CD14-positive monocyte (primary cell): ENCODE data around the gene SPIRE1. TPM values are rescaled to one million over a fixed set of nuclear protein-coding genes. Genes with fewer than 3 reads are reported as not detected.

Experiments used
- DNase-seq, 3 donors: peaks; one replicate each; pipeline ENCODE4 v3.0.0-alpha.2; 2011 to 2022
- H2AFZ ChIP-seq: 2 replicates; pipeline ENCODE4 v1.6.0; 2012; ENCODE audit warnings: mild to moderate bottlenecking, low read depth, low read length, inconsistent platforms; ENCODE audit not compliant: insufficient read depth, poor library complexity, severe bottlenecking
- H3K27ac ChIP-seq, 2 donors: 1 replicate in 1 of 2; 2 replicates in 1 of 2; pipeline ENCODE4 v1.5.1; 2012 to 2013; ENCODE audit warnings: low read length in 2 of 2, control low read depth in 1 of 2, inconsistent platforms in 1 of 2, low read depth in 1 of 2, mild to moderate bottlenecking in 1 of 2
- H3K27me3 ChIP-seq, 2 donors: one replicate each; pipeline versions ENCODE4 v1.6.0 to v1.6.1; 2011 to 2013; ENCODE audit warnings: low read length in 2 of 2; ENCODE audit not compliant: control insufficient read depth in 2 of 2, insufficient read depth in 2 of 2
- H3K36me3 ChIP-seq, 2 donors: replicated peaks in 1 of 2; 1 replicate in 1 of 2; 2 replicates in 1 of 2; pipeline versions ENCODE4 v1.5.1 to v1.6.1; 2012 to 2013; ENCODE audit warnings: low read length in 2 of 2, control low read depth in 1 of 2, inconsistent platforms in 1 of 2, mild to moderate bottlenecking in 1 of 2; ENCODE audit not compliant: insufficient read depth in 2 of 2, control insufficient read depth in 1 of 2
- H3K4me1 ChIP-seq, 2 donors: 1 replicate in 1 of 2; 2 replicates in 1 of 2; pipeline versions ENCODE4 v1.5.1 to v1.6.1; 2012 to 2013; ENCODE audit warnings: low read length in 2 of 2, control low read depth in 1 of 2, inconsistent platforms in 1 of 2, mild to moderate bottlenecking in 1 of 2, moderate library complexity in 1 of 2; ENCODE audit not compliant: insufficient read depth in 2 of 2, control insufficient read depth in 1 of 2
- H3K4me2 ChIP-seq: replicated peaks from 2 replicates; pipeline ENCODE3; 2012; ENCODE audit warnings: low read length, moderate library complexity, mild to moderate bottlenecking; ENCODE audit not compliant: poor library complexity, severe bottlenecking; ENCODE audit errors: extremely low read depth
- H3K4me3 ChIP-seq, 3 experiments: fragments of 200-600 bp in 1 of 3; sonication (generic) in 1 of 3; replicated peaks in 1 of 3; 1 replicate in 2 of 3; 2 replicates in 1 of 3; pipeline ENCODE4 v1.5.1; 2011 to 2013; ENCODE audit warnings: low read length in 3 of 3, mild to moderate bottlenecking in 3 of 3, control low read depth in 2 of 3, low read depth in 2 of 3, inconsistent platforms in 1 of 3, moderate library complexity in 1 of 3
- H3K79me2 ChIP-seq: 2 replicates; pipeline ENCODE4 v1.6.0; 2012; ENCODE audit warnings: mild to moderate bottlenecking, control low read depth, inconsistent platforms, low read length, moderate library complexity; ENCODE audit not compliant: insufficient read depth
- H3K9ac ChIP-seq: 2 replicates; pipeline ENCODE4 v1.6.0; 2017; ENCODE audit warnings: low read length, mild to moderate bottlenecking; ENCODE audit not compliant: insufficient read depth, poor library complexity, severe bottlenecking
- H3K9me3 ChIP-seq, 2 donors: replicated peaks in 1 of 2; 1 replicate in 1 of 2; 2 replicates in 1 of 2; pipeline versions ENCODE4 v1.5.1 to v1.6.1; 2012 to 2013; ENCODE audit warnings: low read length in 2 of 2, control low read depth in 1 of 2; ENCODE audit not compliant: control insufficient read depth in 1 of 2, insufficient read depth in 1 of 2
- H4K20me1 ChIP-seq: 2 replicates; pipeline ENCODE4 v1.6.0; 2012; ENCODE audit warnings: mild to moderate bottlenecking, low read length, control low read depth, moderate library complexity; ENCODE audit not compliant: insufficient read depth
- H3K27ac Mint-ChIP-seq, 7 donors: one replicate each; pipeline ENCODE4 v1.8.0; 2020; ENCODE audit warnings: mild to moderate bottlenecking in 7 of 7, mixed read lengths in 7 of 7, moderate library complexity in 6 of 7, inconsistent platforms in 2 of 7
- H3K27me3 Mint-ChIP-seq, 3 donors: one replicate each; pipeline ENCODE4 v1.8.0; 2021 to 2022; ENCODE audit warnings: low read depth in 3 of 3, mild to moderate bottlenecking in 3 of 3, mixed read lengths in 3 of 3, moderate library complexity in 3 of 3, inconsistent platforms in 1 of 3
- H3K36me3 Mint-ChIP-seq, 2 donors: one replicate each; pipeline ENCODE4 v1.8.0; 2020; ENCODE audit warnings: mixed read lengths in 2 of 2, inconsistent platforms in 1 of 2, mild to moderate bottlenecking in 1 of 2
- H3K4me1 Mint-ChIP-seq: one replicate; pipeline ENCODE4 v1.8.0; 2020; ENCODE audit warnings: mild to moderate bottlenecking, mixed read lengths
- H3K4me3 Mint-ChIP-seq, 2 donors: one replicate each; pipeline ENCODE4 v1.8.0; 2020; ENCODE audit warnings: mild to moderate bottlenecking in 2 of 2, mixed read lengths in 2 of 2, moderate library complexity in 1 of 2
- H3K9me3 Mint-ChIP-seq, 7 donors: one replicate each; pipeline ENCODE4 v1.8.0; 2020 to 2022; ENCODE audit warnings: mixed read lengths in 7 of 7, mild to moderate bottlenecking in 6 of 7, moderate library complexity in 6 of 7, inconsistent platforms in 2 of 7
- CTCF ChIP-seq: fragments of 200-600 bp; IDR thresholded peaks from one replicate; pipeline ENCODE4 v1.8.0; 2022; ENCODE audit warnings: antibody characterized with exemption, mild to moderate bottlenecking
- WGBS: methylation state at CpG from one replicate; pipeline ENCODE4 v1.1.5; 2013; ENCODE audit warnings: missing lambda C conversion rate; ENCODE audit not compliant: insufficient coverage; 5-methylcytosine and 5-hydroxymethylcytosine counted together
- intact Hi-C, 2 donors: fragments of 100-400 bp; cut with micrococcal nuclease; formaldehyde crosslinking; loops; one replicate each; pipeline versions ENCODE4 v1.15.0 to v1.15.1; 2023
- polyA plus RNA-seq, 3 donors: library from polyadenylated mRNA; depleted of rRNA in 1 of 3; unstranded in 2 of 3; stranded (reverse) in 1 of 3; fragments of 300-500 nt in 2 of 3; fragments of >200 nt in 1 of 3; fragmentation: Illumina TruSeq in 2 of 3; gene quantifications; 1 replicate in 2 of 3; 2 replicates in 1 of 3; pipeline ENCODE4 v1.2.3, GENCODE V29; 2012 to 2021

SPIRE1 gene
- polyA plus RNA-seq, 3 donors: 1.7 to 1.9 (median 1.8) TPM

GRCh38 chr18:12461326-12461725, 196.6 kb downstream of the SPIRE1 start:
- intact Hi-C loops: no loop called here
- WGBS: no CpG with 5 or more reads among the region's 6 CpGs
- H3K36me3 ChIP-seq: no peaks in the 10 kb centered on the region
- no peaks in the 10 kb centered on the region for H3K4me1 Mint-ChIP-seq
- H3K27me3 Mint-ChIP-seq: peaks cover 0 to 4% (median 0%) of the 10 kb centered on the region in 3 donors
- no peak overlapping the region for H3K4me3 Mint-ChIP-seq
- no peak overlapping the region for H2AFZ ChIP-seq
- H3K27ac Mint-ChIP-seq: no peak overlapping the region
- no peak overlapping the region for H3K9ac ChIP-seq
- H3K27ac ChIP-seq: no peak overlapping the region
- H3K36me3 Mint-ChIP-seq: peaks cover 4 to 8% of the 10 kb centered on the region in 2 donors
- no peak overlapping the region for H3K4me2 ChIP-seq
- H3K79me2 ChIP-seq: no peaks in the 10 kb centered on the region
- H3K9me3 Mint-ChIP-seq: no peaks in the 10 kb centered on the region
- H3K27me3 ChIP-seq: no peaks in the 10 kb centered on the region
- no peaks in the 10 kb centered on the region for H3K9me3 ChIP-seq
- no peaks in the 10 kb centered on the region for H3K4me1 ChIP-seq
- no peaks in the 10 kb centered on the region for H4K20me1 ChIP-seq
- no peak for TF ChIP-seq CTCF
- no peak overlapping the region for H3K4me3 ChIP-seq
- DNase-seq: no peak

GRCh38 chr18:12460874-12461273, 197.0 kb downstream of the SPIRE1 start:
- intact Hi-C loops: no loop called here
- Mint-ChIP-seq H3K36me3 (peaks cover 4 to 8% of the 10 kb centered on the region in 2 donors), H3K4me1 (no peaks in the 10 kb centered on the region), H3K9me3 (no peaks in the 10 kb centered on the region), H3K27ac (no peak overlapping the region), H3K4me3 (no peak overlapping the region), H3K27me3 (peaks cover 0 to 4% (median 0%) of the 10 kb centered on the region in 3 donors)
- no peaks in the 10 kb centered on the region for H3K4me1 ChIP-seq
- no peak overlapping the region for H3K27ac ChIP-seq
- no peaks in the 10 kb centered on the region for H3K9me3 ChIP-seq
- H3K27me3 ChIP-seq: no peaks in the 10 kb centered on the region
- H3K4me3 ChIP-seq: no peak overlapping the region
- H3K9ac ChIP-seq: no peak overlapping the region
- no peak overlapping the region for H2AFZ ChIP-seq
- H3K79me2 ChIP-seq: no peaks in the 10 kb centered on the region
- no peak overlapping the region for H3K4me2 ChIP-seq
- H3K36me3 ChIP-seq: no peaks in the 10 kb centered on the region
- H4K20me1 ChIP-seq: no peaks in the 10 kb centered on the region
- TF ChIP-seq CTCF: no peak
- WGBS: 72% methylated on average over 5 of the region's 5 CpGs
- DNase-seq: no peak
